Breast epithelium (tissue), 3 donors: ENCODE results near the gene CSF3.

Experiments used
- CTCF ChIP-seq, 3 donors: fragments of 450-650 bp; IDR thresholded peaks; one replicate each; pipeline ENCODE4 v1.5.1; 2016 to 2017; ENCODE audit warnings: antibody characterized with exemption in 3 of 3, mild to moderate bottlenecking in 3 of 3, moderate library complexity in 3 of 3
- POLR2A ChIP-seq: fragments of 450-650 bp; IDR thresholded peaks from one replicate; pipeline ENCODE4 v1.6.1; 2016; ENCODE audit warnings: antibody characterized with exemption, mild to moderate bottlenecking, moderate library complexity
- POLR2AphosphoS5 ChIP-seq, 3 donors: sonication (generic); formaldehyde crosslinking; IDR thresholded peaks; one replicate each; pipeline ENCODE4 v1.6.1; 2017; ENCODE audit warnings: antibody characterized with exemption in 3 of 3

GRCh38 chr17:40059729-40060475 is 44.7 kb downstream of the CSF3 start:
- TF ChIP-seq CTCF (IDR thresholded peaks at IDR 0.05) (no peak), POLR2AphosphoS5 (IDR thresholded peaks at IDR 0.05) (no peak), POLR2A (no peak)
